EH (cell line): ENCODE results near the gene HP1BP3.
"Not testable (repeated sequence)": the region's sequence is repeated elsewhere in the genome, so short reads cannot be mapped to it uniquely, and the experiment has no call there.

ENCODE experiments used
- DNase-seq: peaks from one replicate; pipeline ENCODE4 v3.0.0-alpha.2; 2015; ENCODE audit warnings: low read depth

HP1BP3 gene, protein sequence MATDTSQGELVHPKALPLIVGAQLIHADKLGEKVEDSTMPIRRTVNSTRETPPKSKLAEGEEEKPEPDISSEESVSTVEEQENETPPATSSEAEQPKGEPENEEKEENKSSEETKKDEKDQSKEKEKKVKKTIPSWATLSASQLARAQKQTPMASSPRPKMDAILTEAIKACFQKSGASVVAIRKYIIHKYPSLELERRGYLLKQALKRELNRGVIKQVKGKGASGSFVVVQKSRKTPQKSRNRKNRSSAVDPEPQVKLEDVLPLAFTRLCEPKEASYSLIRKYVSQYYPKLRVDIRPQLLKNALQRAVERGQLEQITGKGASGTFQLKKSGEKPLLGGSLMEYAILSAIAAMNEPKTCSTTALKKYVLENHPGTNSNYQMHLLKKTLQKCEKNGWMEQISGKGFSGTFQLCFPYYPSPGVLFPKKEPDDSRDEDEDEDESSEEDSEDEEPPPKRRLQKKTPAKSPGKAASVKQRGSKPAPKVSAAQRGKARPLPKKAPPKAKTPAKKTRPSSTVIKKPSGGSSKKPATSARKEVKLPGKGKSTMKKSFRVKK

GRCh38 chr1:20787029-20787839 lies at the start of gene HP1BP3:
Gene HP1BP3 (minus strand): TSS chr1:20787307. CDS start chr1:20780440, 6,867 bp downstream.
- peak; percentile 81 for DNase-seq

DNA sequence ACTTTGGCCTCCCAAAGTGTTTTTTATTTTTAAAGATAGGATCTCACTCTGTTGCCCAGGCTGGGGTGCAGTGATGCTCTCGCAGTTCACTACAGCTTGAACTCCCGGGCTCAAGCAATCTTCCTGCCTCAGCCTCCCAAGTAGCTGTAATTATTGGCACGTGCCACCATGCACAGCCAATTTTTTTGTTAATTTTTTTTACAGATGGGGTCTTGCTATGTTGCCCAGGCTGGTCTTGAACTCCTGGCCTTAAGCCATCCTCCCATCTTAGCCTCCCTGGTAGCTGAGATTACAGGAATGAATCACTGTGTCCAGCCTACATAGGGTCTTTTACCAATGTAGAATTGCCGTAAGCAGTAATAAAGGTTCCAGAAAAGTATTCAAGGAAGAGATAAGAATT lies 49.1 kb upstream of the HP1BP3 start:
- no peak for DNase-seq

- DNase-seq = no peak
These were observed 47.7 kb upstream of the HP1BP3 start for GRCh38 chr1:20834780-20835179.

DNA sequence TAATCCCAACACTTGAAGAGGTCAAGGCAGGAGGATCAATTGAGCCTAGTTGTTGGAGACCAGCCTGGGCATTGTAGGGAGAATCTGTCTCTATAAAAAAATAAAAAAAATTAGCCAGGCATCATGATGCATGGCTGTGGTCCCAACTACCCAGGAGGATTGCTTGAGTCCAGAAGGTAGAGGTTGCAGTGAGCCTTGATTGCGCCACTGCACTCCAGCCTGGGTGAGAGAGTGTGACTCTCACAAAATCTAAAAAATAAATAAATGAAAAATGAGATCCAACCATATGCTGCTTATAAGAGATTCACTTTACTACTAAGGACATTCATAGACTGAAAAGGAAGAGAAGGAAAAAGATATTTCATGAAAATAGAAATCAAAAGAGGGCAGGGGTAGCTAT lies 47.1 kb upstream of the HP1BP3 start:
- no peak for DNase-seq

DNA sequence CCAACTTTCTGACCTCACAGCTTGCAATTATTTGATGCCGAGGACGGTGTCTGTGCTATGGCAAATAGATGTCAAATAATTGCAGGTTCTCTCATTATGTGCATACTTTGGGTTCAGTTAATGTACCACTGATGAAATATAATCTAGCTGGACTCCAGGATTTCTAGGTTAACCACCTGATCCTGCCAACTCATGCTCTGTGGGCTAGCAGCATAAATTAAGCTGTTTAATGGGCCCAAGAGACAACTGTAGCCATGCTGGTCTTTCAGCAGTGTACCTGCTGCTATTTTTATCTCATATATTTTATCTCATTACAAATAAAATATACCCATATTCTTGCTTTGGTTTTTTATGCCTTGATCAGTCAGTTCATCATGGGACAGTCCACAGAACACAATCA lies 43.3 kb upstream of the HP1BP3 start:
- DNase-seq = no peak

GRCh38 chr1:20829946-20830345 lies 42.8 kb upstream of the HP1BP3 start:
- no peak for DNase-seq

GRCh38 chr1:20829531-20829930 lies 42.4 kb upstream of the HP1BP3 start:
- DNase-seq = no peak

DNA sequence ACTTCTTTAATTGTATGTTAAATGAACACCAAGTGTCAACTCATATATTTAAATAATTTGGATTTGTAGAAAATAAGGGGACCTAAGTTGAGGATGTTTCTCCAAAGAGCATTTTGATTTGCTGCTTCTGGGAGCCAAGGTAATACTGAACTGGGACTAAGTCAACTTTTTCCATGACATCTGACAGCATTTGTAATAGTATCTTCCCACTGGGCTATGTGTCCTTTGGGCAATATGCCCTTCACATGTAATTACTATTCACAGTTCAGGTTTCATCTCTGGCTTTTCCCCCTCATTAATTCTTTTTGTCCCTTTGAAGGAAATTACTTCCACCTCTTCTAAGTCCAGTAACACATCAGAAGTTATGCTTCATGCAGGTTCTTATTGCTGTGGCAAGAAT lies 36.7 kb upstream of the HP1BP3 start:
- no peak for DNase-seq

GRCh38 chr1:20821466-20821865 lies 34.4 kb upstream of the HP1BP3 start:
- DNase-seq = no peak

DNA sequence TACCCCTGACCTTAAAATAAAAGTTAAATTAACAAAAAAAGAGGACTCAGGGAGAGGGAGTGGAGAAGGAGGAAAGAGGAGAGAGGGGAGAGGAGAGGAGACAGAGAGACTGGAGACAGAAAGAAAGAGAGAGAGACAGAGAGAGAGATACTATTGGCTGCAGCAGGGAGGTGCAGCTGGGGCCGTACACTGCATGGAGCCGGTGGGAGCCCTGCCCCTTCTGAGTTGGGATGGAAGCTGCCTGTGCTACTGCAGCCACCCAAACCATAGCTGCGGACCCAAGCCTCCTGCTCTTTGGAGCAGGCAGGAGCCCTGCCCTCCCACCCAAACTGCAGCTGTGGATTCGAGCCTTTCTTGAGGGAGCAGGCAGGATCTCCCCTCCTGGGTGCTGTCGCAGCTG lies 32.7 kb upstream of the HP1BP3 start:
- DNase-seq = no peak

DNA sequence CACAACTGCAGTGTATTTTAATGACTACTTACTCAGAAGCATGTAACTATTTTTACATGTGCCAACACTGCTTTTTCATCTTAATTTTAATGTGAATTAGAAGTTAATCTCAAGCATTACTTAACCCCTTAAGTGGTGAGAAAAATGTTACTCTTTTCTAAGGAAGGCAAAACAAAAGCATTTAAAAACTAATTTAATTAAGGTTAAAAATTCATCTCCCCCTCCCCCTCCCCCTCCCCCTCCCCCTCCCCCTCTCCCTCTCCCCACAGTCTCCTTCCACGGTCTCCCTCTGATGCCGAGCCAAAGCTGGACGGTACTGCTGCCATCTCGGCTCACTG lies 27.4 kb upstream of the HP1BP3 start:
- DNase-seq = no peak

DNA sequence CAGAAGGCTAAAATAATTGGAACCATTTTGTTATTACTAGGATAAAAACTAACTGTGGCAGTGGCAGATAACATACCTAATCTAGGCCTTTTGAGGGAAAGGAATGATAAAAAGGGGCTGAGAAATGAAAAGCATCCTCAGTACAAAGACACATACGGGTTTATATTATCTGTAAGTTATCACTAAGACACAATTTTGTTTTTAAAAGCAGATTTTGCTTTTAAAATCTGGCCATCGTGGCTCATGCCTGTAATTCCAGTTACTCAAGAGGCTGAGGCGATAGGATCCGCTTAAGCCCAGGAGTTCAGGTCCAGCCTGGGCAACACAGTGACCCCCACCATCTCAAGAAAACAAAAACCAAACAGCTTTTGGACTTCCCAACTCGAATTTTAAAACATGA lies 24.8 kb upstream of the HP1BP3 start:
- DNase-seq = no peak

DNA sequence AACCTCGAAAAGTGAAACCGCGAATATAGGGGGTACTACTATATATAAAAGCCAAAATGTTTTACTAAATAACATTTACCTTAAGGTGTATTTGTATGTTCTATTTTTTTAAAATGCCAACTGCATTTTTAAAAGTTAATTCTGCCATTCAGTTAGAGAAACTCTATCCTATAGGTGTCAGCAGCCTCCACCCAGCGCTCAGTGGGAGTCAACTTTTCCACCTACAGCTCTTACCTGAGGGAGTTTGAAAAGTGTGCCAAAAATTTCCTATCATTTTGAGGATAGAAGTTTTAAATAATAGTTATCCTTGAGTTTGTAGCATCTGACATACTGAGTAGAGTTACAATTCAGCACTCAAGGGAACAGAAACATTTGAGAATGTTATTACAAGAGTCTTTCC lies 6.1 kb upstream of the HP1BP3 start:
- DNase-seq = no peak

DNA sequence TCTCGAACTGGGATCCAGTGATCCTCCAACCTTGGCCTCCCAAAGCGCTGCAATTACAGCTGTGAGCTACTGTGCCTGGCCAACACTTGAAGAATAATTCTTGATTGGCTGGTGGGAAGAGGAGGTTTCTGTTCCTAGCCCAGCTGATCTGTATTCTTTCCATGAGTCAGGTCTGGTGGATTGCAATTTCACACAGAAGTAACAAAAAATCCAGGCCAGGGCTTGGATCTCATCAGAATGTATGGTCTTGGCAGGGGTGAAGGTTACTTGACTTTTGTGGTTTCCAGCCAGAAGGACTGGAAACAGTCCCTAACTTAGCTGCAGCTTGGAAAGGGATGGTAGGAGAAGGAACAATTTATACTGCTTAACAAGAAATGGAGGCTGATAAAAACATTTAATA lies 5.1 kb upstream of the HP1BP3 start:
- peak; percentile 87 for DNase-seq

DNA sequence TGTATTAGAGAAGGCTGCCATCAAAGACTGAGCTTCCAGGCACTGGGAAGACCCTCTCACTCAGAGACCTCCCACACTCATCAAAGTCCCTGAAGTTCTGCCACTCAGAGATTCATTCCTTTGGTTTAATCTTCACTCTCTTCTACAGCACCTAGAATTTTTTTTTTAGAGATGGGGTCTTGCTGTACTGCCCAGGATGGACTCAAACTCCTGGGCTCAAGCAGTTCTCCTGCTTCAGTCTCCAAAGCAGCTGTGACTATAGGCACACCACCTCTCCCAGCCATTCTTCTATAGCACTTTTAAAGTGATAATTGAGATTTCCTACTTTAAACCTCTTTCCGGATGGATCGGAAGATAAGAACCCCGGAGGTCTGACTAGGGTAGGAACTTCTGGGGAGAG lies 3.7 kb upstream of the HP1BP3 start:
- DNase-seq = no peak

GRCh38 chr1:20789598-20789997 lies 2.5 kb upstream of the HP1BP3 start:
- not testable (repeated sequence) for DNase-seq

DNA sequence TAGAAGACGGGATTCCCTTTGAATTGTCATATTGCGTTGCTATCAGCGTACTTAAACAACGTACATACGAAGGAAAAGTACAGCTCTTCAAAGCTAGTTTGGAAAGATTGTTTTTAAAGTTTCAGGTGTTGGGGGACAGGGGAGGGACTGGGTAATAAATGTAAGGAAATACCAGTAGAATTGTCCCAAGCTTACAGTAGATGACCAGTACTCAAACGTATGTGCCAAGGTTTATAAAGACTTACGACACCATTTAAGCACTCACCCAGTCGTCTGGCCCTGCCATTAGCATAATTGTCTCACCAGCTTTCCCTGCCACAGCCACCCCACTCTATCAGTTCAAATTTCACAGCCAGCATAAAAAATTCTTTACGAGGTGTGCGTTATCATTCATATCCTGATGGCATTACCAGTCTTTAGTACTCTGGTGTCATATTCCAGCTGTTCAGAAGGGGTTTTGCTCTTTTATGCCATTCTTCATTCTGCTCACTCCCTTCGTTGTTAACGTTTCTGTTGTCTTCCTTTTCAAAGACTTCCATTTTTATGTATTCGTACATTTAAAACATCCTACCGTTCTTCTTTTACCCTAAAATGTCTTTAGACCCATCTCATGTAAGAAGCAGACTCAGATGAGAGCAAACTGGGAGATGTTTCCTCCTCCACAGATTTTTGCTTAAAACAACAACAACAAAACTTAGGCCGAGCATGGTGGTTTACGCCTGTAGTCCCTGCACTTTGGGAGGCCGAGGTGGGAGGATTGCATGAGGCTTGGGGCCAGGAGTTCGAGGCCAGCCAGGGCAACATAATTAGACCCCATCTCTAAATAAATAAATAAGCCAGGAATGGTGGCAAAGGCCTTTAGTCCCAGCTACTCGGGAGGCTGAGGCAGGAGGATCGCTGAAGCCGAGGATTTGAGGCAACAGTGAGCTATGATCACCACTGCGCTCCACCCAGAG lies 1.0 kb upstream of the HP1BP3 start:
- peak; percentile 81 for DNase-seq

DNA sequence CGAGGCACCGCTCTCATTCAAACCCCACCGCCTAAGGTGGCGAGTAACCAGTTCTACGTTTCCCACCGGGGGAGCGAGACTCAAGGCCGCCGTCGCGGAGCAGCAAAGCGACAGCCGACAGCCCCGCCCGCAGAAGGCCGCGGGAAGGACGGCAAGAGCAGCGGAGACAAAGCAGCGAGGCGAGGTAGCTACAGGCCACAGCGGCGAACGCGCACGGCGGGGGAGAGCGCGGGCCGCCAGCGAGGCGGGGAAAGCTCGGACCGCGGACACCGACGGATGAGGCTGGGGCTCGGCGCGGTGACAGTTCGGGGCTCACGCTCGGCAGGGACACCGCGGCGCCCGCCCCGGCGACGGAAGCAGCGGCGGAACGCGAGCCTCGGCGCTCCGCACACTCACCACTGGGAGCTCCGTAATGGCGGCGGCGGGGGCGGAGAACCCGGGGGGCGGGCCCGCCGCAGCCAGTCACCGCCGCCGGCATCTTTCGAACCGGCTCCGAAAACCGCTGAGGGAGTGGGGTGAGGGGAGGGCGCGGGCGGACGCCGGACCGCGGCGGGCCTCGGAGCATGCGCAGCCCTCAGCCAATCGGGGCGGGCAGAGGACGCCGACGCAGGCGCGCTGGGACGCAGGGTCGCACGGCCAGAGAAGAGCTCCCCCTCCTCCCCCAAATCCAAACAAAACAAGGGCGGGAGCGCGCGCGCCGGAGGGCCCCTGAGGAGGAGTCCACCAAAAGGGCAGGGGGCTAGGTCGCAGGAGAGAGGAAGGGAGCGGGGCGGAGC lies 666 bp downstream of the HP1BP3 start:
- peak; percentile 95 for DNase-seq

GRCh38 chr1:20785907-20786252 lies 1.2 kb downstream of the HP1BP3 start:
- DNase-seq = no peak

GRCh38 chr1:20775700-20776099 lies 11.4 kb downstream of the HP1BP3 start:
- no peak for DNase-seq

DNA sequence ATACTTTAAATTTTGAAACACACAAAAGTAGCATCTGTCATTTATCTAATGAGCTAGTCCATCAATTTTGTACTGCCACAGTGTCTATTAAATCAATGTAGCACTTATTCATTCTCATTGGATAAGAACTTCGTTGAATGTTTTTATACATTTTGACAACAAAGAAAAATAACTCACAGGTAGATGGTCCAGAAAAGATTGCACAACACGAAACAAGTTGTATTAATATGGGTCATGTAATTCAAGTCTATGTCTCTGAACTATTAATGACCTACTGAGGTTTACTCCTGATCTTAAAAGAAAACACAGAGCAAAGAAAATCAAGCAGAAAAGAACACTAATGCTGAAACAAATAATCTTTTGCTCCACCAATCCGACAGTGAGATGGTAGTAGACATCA lies 15.3 kb downstream of the HP1BP3 start:
- no peak for DNase-seq
